Measurements from ENCODE around the gene EPHA4.

The EPHA4 gene

GRCh38 chr2:221372159-221372884 is 199.8 kb downstream of the EPHA4 start:
- DNase-seq (ENCODE audit: low spot score) = no peak
- in situ Hi-C loops (cut with MboI; ENCODE audit: low sequenced_read_pairs, unreplicated experiment) = no loop called here
- no peak for TF ChIP-seq CTCF (IDR thresholded peaks at IDR 0.05; ENCODE audit: borderline replicate concordance, control extremely low read depth, extremely low read depth, insufficient read depth, missing control alignments)

GRCh38 chr2:221371347-221371746 is 200.8 kb downstream of the EPHA4 start:
- no peak for TF ChIP-seq CTCF (IDR thresholded peaks at IDR 0.05; ENCODE audit: borderline replicate concordance, control extremely low read depth, extremely low read depth, insufficient read depth, missing control alignments)
- in situ Hi-C loops (cut with MboI; ENCODE audit: low sequenced_read_pairs, unreplicated experiment) = no loop called here
- no peak for DNase-seq (ENCODE audit: low spot score)

GRCh38 chr2:221370857-221371211 is 201.3 kb downstream of the EPHA4 start:
- no peak for TF ChIP-seq CTCF (IDR thresholded peaks at IDR 0.05; ENCODE audit: borderline replicate concordance, control extremely low read depth, extremely low read depth, insufficient read depth, missing control alignments)
- DNase-seq (ENCODE audit: low spot score) = no peak
- in situ Hi-C loops (cut with MboI; ENCODE audit: low sequenced_read_pairs, unreplicated experiment) = no loop called here

- no peak for DNase-seq (ENCODE audit: low spot score)
- in situ Hi-C loops (cut with MboI; ENCODE audit: low sequenced_read_pairs, unreplicated experiment) = no loop called here
- no peak for TF ChIP-seq CTCF (IDR thresholded peaks at IDR 0.05; ENCODE audit: borderline replicate concordance, control extremely low read depth, extremely low read depth, insufficient read depth, missing control alignments)
Observed at GRCh38 chr2:221370076-221370856, 201.8 kb downstream of the EPHA4 start.
